K562 (cell line): Measurements from ENCODE around the gene CHAF1A. TPM values are rescaled to one million over a fixed set of nuclear protein-coding genes. Genes with fewer than 3 reads are reported as not detected.

ENCODE experiments used
- ATAC-seq: fragments of 200-7000 bp; cut with Tn5 transposase; 3 replicates; pipeline ENCODE4 v1.9.1; 2020; ENCODE audit warnings: moderate library complexity
- BruUV-seq: library from RNA; stranded (reverse); fragments of 400-500 nt; replicated peaks from 2 replicates; lab custom pipeline; 2021; lab: Mats Ljungman, UMichigan
- CTCF ChIA-PET: fragments of 300-600 bp; formaldehyde crosslinking; extraction: SDS; loops from one replicate; lab custom pipeline; 2021; ENCODE audit warnings: low intra/inter-chr PET ratio; lab: Yijun Ruan, JAX
- POLR2A ChIA-PET: fragments of 300-600, 350-650 bp; sonication (Branson Sonifier 250); formaldehyde crosslinking; extraction: SDS; loops from one replicate; lab custom pipeline; 2021; ENCODE audit warnings: antibody characterized with exemption, inconsistent platforms; lab: Yijun Ruan, JAX
- DNase-seq, 4 experiments: peaks; one replicate each; pipeline versions ENCODE4 v3.0.0 to v3.0.0-alpha.2; 2011 to 2018; ENCODE audit warnings: low spot score in 3 of 4, mixed read lengths in 3 of 4; ENCODE audit errors: extremely low read depth in 1 of 4
- FAIRE-seq: peaks from 2 replicates; lab custom pipeline; 2011; peaks lifted over from hg19 to GRCh38; lab: Jason Lieb, UNC
- H2AFZ ChIP-seq: 2 replicates; pipeline ENCODE4 v1.6.0; 2011; ENCODE audit warnings: low read depth, low read length, control low read depth, inconsistent platforms
- H3K27ac ChIP-seq: fragments of 200-600 bp; 3 replicates; pipeline ENCODE4 v1.8.0; 2011; ENCODE audit warnings: low read depth, mild to moderate bottlenecking, control low read depth, inconsistent platforms, low read length, moderate library complexity, mixed read lengths; ENCODE audit errors: extremely low read depth
- H3K27me3 ChIP-seq, 2 experiments: fragments of 300-600 bp in 1 of 2; 2 replicates in 1 of 2; 3 replicates in 1 of 2; pipeline versions ENCODE4 v1.6.0 to v1.8.0; 2011; ENCODE audit warnings: inconsistent platforms in 2 of 2, low read length in 2 of 2, mild to moderate bottlenecking in 1 of 2, mixed read lengths in 1 of 2, moderate library complexity in 1 of 2; ENCODE audit not compliant: control insufficient read depth in 2 of 2, insufficient read depth in 2 of 2
- H3K36me3 ChIP-seq: fragments of 300-600 bp; 3 replicates; pipeline ENCODE4 v1.8.0; 2011; ENCODE audit warnings: mild to moderate bottlenecking, low read length, inconsistent platforms; ENCODE audit not compliant: control insufficient read depth, insufficient read depth
- H3K4me1 ChIP-seq, 2 experiments: fragments of 200-600 bp in 1 of 2; replicated peaks in 1 of 2; 2 replicates in 1 of 2; 3 replicates in 1 of 2; pipeline versions ENCODE4 v1.5.1 to v1.8.0; 2011; ENCODE audit warnings: inconsistent platforms in 2 of 2, low read length in 2 of 2, mild to moderate bottlenecking in 1 of 2, mixed read lengths in 1 of 2, moderate library complexity in 1 of 2; ENCODE audit not compliant: control insufficient read depth in 2 of 2, insufficient read depth in 2 of 2
- H3K4me2 ChIP-seq: 2 replicates; pipeline ENCODE4 v1.6.1; 2011; ENCODE audit warnings: low read length, control low read depth, inconsistent platforms, mixed read lengths; ENCODE audit not compliant: insufficient read depth
- H3K4me3 ChIP-seq: fragments of 200-600 bp; sonication (generic), shearing (Covaris generic); 2 replicates; pipeline ENCODE4 v1.5.1; 2016; ENCODE audit warnings: control low read depth, inconsistent platforms
- H3K79me2 ChIP-seq: fragments of 200-600 bp; 3 replicates; pipeline ENCODE4 v1.8.0; 2011; ENCODE audit warnings: low read length, inconsistent platforms; ENCODE audit not compliant: control insufficient read depth, insufficient read depth
- H3K9ac ChIP-seq, 2 experiments: 2 replicates each; pipeline versions ENCODE4 v1.6.0 to v1.6.1; 2011; ENCODE audit warnings: low read depth in 2 of 2, low read length in 2 of 2, control low read depth in 1 of 2, inconsistent platforms in 1 of 2, mild to moderate bottlenecking in 1 of 2, mixed read lengths in 1 of 2; ENCODE audit not compliant: insufficient read depth in 1 of 2
- H3K9me1 ChIP-seq: one replicate; pipeline ENCODE4 v1.6.0; 2011; ENCODE audit warnings: inconsistent platforms, mild to moderate bottlenecking, low read length, moderate library complexity; ENCODE audit not compliant: control insufficient read depth, insufficient read depth
- H3K9me3 ChIP-seq: replicated peaks from 2 replicates; pipeline ENCODE4 v1.5.1; 2011; ENCODE audit warnings: low read depth, low read length, inconsistent platforms; ENCODE audit not compliant: control insufficient read depth, insufficient read depth
- H4K20me1 ChIP-seq: replicated peaks from 2 replicates; pipeline ENCODE4 v1.6.1; 2011; ENCODE audit warnings: low read length, inconsistent platforms, mixed read lengths; ENCODE audit not compliant: control insufficient read depth, insufficient read depth
- ARID4B ChIP-seq: sonication (generic); formaldehyde crosslinking; IDR thresholded peaks from 2 replicates; pipeline ENCODE4 v1.8.0; 2022; ENCODE audit warnings: mild to moderate bottlenecking, missing genetic modification reagents
- CHAMP1 ChIP-seq: fragments of 450-650 bp; IDR thresholded peaks from 2 replicates; pipeline ENCODE4 v1.6.1; 2016; ENCODE audit warnings: mild to moderate bottlenecking
- EP400 ChIP-seq: fragments of 450-650 bp; IDR thresholded peaks from 2 replicates; pipeline ENCODE4 v1.6.1; 2017; ENCODE audit warnings: antibody characterized with exemption, mild to moderate bottlenecking, moderate library complexity
- ERF ChIP-seq: fragments of 450-650 bp; formaldehyde crosslinking; IDR thresholded peaks from 2 replicates; pipeline ENCODE4 v1.4.0; 2020; ENCODE audit warnings: mild to moderate bottlenecking, mixed read lengths
- FOXP1 ChIP-seq: sonication (generic); formaldehyde crosslinking; IDR thresholded peaks from 2 replicates; pipeline ENCODE4 v1.8.0; 2022; ENCODE audit warnings: mild to moderate bottlenecking, missing genetic modification reagents
- KDM5B ChIP-seq: fragments of 200-600 bp; sonication (generic); IDR thresholded peaks from 2 replicates; pipeline ENCODE4 v1.6.1; 2012; ENCODE audit warnings: low read depth, mild to moderate bottlenecking, moderate library complexity, low read length, control low read depth, inconsistent platforms; ENCODE audit not compliant: insufficient replicate concordance
- NFIC ChIP-seq: fragments of 450-650 bp; IDR thresholded peaks from 2 replicates; pipeline ENCODE4 v1.6.1; 2017; ENCODE audit warnings: mild to moderate bottlenecking, inconsistent platforms
- NR2C2 ChIP-seq, 2 experiments: fragments of 200-800 bp in 1 of 2; sonication (Bioruptor generic) in 1 of 2; sonication (generic) in 1 of 2; formaldehyde crosslinking in 1 of 2; IDR thresholded peaks; 2 replicates each; pipeline versions ENCODE4 v1.6.1 to v1.8.0; 2016 to 2022; ENCODE audit warnings: mild to moderate bottlenecking in 1 of 2, missing compliant biosample characterization in 1 of 2, missing genetic modification characterization in 1 of 2, missing genetic modification reagents in 1 of 2
- PCBP1 ChIP-seq: fragments of 200-400 bp; formaldehyde crosslinking; IDR thresholded peaks from 2 replicates; pipeline ENCODE4 v1.6.1; 2018; ENCODE audit warnings: mild to moderate bottlenecking, low read depth, low read length; ENCODE audit not compliant: poor library complexity, severe bottlenecking
- RB1 ChIP-seq: fragments of 450-650 bp; IDR thresholded peaks from 2 replicates; pipeline ENCODE4 v1.6.1; 2017; ENCODE audit warnings: low read depth, mild to moderate bottlenecking
- RBBP5 ChIP-seq: fragments of 200-600 bp; sonication (generic); IDR thresholded peaks from 2 replicates; pipeline ENCODE4 v1.6.1; 2012; ENCODE audit warnings: borderline replicate concordance, mild to moderate bottlenecking, low read length, control low read depth, inconsistent platforms; ENCODE audit not compliant: insufficient read depth, poor library complexity, severe bottlenecking
- TBP ChIP-seq: optimal IDR thresholded peaks from 2 replicates; pipeline ENCODE3; 2011; ENCODE audit warnings: low read depth, low read length, improper control_type of control experiment
- TEAD1 ChIP-seq, 2 experiments: fragments of 450-650 bp in 1 of 2; sonication (generic) in 1 of 2; formaldehyde crosslinking; IDR thresholded peaks; 2 replicates each; pipeline versions ENCODE4 v1.4.0 to v1.8.0; 2020 to 2022; ENCODE audit warnings: mild to moderate bottlenecking in 2 of 2, missing genetic modification reagents in 1 of 2
- WGBS: fragments of 100-300 bp; shearing (Covaris generic); methylation state at CpG from one replicate; pipeline ENCODE4 v1.1.6; 2016; ENCODE audit warnings: low coverage, mixed read lengths; ENCODE audit not compliant: insufficient coverage; ENCODE audit errors: missing lambda C conversion rate; 5-methylcytosine and 5-hydroxymethylcytosine counted together
- in situ Hi-C: fragments of 300-500 bp; cut with MboI; formaldehyde crosslinking; loops from 4 replicates; pipeline ENCODE4 v1.15.0; 2018; ENCODE audit warnings: inconsistent platforms, mixed read lengths
- intact Hi-C: fragments of 100-400 bp; cut with micrococcal nuclease; formaldehyde crosslinking; loops from 2 replicates; pipeline ENCODE4 v1.14.2; 2022
- polyA plus RNA-seq, 8 experiments: library from polyadenylated mRNA; depleted of rRNA in 4 of 8; stranded (reverse) in 5 of 8; unstranded in 3 of 8; fragments of >200 nt; fragmentation: Nextera tagmentation in 2 of 8; fragmentation: Illumina TruSeq in 1 of 8; extraction: Ambion mirVana in 2 of 8; extraction: Trizol in 1 of 8; gene quantifications; 2 replicates each; pipeline versions ENCODE4 v1.2.1 to v1.2.3, GENCODE V29; 2011 to 2014; ENCODE audit warnings: inconsistent platforms in 1 of 8, missing spikeins in 1 of 8
- total RNA-seq, 7 experiments: library from RNA; depleted of rRNA in 6 of 7; stranded (reverse); fragments of >200 nt in 6 of 7; fragmentation: Illumina TruSeq in 2 of 7; extraction: Trizol in 2 of 7; gene quantifications; 2 replicates each; pipeline versions ENCODE4 v1.2.1 to v1.2.3, GENCODE V29; 2011 to 2021; ENCODE audit warnings: low replicate concordance in 1 of 7

CHAF1A gene
- total and polyA plus RNA-seq, 9 of the 15 experiments (the other 6 are each of a cell fraction or from before 2014, with no cell fraction given): 1.6 to 86.9 (median 45.2) TPM

- 1% methylated on average over 19 of the region's 71 CpGs for WGBS
- peaks cover 4% of the 10 kb centered on the region; the same call in 1 of the 2 replicates for H4K20me1 ChIP-seq
- no TSS peak for BruUV-seq
- peak within 1 kb of the TSS; percentile 94 for H3K4me2 ChIP-seq
- no peaks in the 10 kb centered on the region for H3K27me3 ChIP-seq
- peak in 1 of 4 experiments; percentile 67 for DNase-seq
- CTCF ChIA-PET: no interaction called here
- peak within 1 kb of the TSS; percentile 88 for H2AFZ ChIP-seq
- H3K27ac ChIP-seq: peak within 1 kb of the TSS; percentile 98
- in situ Hi-C loops: no loop called here
- FAIRE-seq: no peak
- POLR2A ChIA-PET: interaction anchor here (0.7 to 2.4 kb wide), 5 partner anchors 14 to 96 kb away, joined by 4 to 44 read pairs (median 6); partner anchors contain the start of genes PLIN5 and UBXN6
- no peaks in the 10 kb centered on the region for H3K9me1 ChIP-seq
- ATAC-seq: no peak
- H3K79me2 ChIP-seq: peaks cover 24% of the 10 kb centered on the region
- H3K9me3 ChIP-seq: no peaks in the 10 kb centered on the region
- H3K4me1 ChIP-seq: peaks cover 3 to 32% of the 10 kb centered on the region in 2 experiments; a peak in 4 of 5 replicates
- H3K9ac ChIP-seq: peak within 1 kb of the TSS; percentile 93 to 97
- H3K36me3 ChIP-seq: peaks cover 20% of the 10 kb centered on the region; the same call in 2 of the 3 replicates
- peak within 1 kb of the TSS; percentile 94 for H3K4me3 ChIP-seq
- intact Hi-C loops: no loop called here
- no peak for TF ChIP-seq NR2C2 (CRISPR knock-in tag; IDR thresholded peaks at IDR 0.05)
- peak; percentile 52; the same call in 1 of the 2 replicates for TF ChIP-seq NR2C2 (tag; IDR thresholded peaks at IDR 0.05)
- peak; percentile 85 for TF ChIP-seq ARID4B
- no peak for TF ChIP-seq NFIC
- TF ChIP-seq TBP: no peak
- 0 out of 2 replicates have a peak, but pooled peaks have one; percentile 55 for TF ChIP-seq FOXP1
- peak in 1 of 2 experiments; percentile 58; a peak in 1 of 4 replicates for TF ChIP-seq TEAD1 (CRISPR knock-in tag; IDR thresholded peaks at IDR 0.05)
- peak; percentile 69 for TF ChIP-seq PCBP1
- peak; percentile 27 for TF ChIP-seq RBBP5
- peak; percentile 53 for TF ChIP-seq KDM5B
- no peak for TF ChIP-seq CHAMP1
- no peak for TF ChIP-seq ERF
- peak; percentile 80; the same call in 1 of the 2 replicates for TF ChIP-seq RB1
- TF ChIP-seq EP400: no peak
These were observed 69.9 kb downstream of the CHAF1A start, which contains the start of gene HDGFL2 for GRCh38 chr19:4472174-4472974. HDGFL2 (plus strand) TSS chr19:4472297; CDS start chr19:4472351, 54 bp downstream.
